HUDEP-2 (cell line): ENCODE data around the gene INPP5K.

Experiments used
- DNase-seq, 76 experiments: peaks; one replicate each; lab custom pipeline; 2025; ENCODE audit not compliant: unreplicated experiment in 76 of 76; lab: John Stamatoyannopoulos, UW

INPP5K gene

GRCh38 chr17:1486802-1487695, 29.4 kb downstream of the INPP5K start:
- DNase-seq, result peak; percentile 11 to 93 (median 85)

GRCh38 chr17:1485423-1486376, 30.7 kb downstream of the INPP5K start:
- peak in 48 of 76 experiments; percentile 5 to 62 (median 31) for DNase-seq

DNA sequence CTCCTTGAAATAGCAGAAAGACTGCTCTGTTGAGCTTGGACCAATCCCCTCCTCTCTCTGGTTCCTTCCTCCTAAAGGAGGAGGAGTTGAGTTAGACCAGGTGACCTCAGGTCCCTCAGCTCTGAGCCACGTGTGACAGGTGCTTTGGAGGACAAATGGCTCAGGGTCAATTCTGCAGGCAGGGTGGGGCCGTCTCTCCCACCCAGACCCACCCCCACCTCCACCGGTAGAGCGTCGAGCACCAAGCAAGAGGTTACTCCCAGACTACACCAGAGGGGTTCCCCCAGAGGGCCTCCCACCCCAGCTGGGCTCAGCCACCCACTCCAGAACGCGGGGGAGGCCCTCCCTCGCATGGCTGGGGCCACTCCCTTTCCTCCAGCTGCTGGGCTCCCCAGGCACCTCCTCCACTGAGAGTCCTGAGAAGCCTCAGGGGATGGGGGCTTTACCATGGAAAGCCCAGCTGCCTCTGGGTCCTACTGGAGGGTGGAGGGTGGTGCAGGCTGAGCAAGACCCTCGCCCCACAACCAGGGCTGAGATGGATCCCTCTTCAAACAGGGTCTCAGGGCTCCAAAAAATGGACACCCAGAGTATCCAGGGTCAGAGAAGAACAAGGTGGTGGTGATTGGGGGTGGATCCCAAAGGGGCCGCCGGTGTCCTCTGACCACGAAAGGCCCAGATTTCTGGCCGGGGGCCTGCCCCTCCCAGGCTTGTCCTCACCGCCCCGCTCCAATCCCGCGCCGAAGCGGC, 31.6 kb downstream of the INPP5K start:
- peak in 67 of 76 experiments; percentile 16 to 81 (median 49) for DNase-seq

- DNase-seq, result no peak
Measured at GRCh38 chr17:1484060-1484535, 32.3 kb downstream of the INPP5K start.

- DNase-seq, result peak in 50 of 76 experiments; percentile 7 to 85 (median 56)
Measured at GRCh38 chr17:1482680-1483079, 33.7 kb downstream of the INPP5K start.

GRCh38 chr17:1481736-1482135, 34.7 kb downstream of the INPP5K start:
- no peak for DNase-seq

DNA sequence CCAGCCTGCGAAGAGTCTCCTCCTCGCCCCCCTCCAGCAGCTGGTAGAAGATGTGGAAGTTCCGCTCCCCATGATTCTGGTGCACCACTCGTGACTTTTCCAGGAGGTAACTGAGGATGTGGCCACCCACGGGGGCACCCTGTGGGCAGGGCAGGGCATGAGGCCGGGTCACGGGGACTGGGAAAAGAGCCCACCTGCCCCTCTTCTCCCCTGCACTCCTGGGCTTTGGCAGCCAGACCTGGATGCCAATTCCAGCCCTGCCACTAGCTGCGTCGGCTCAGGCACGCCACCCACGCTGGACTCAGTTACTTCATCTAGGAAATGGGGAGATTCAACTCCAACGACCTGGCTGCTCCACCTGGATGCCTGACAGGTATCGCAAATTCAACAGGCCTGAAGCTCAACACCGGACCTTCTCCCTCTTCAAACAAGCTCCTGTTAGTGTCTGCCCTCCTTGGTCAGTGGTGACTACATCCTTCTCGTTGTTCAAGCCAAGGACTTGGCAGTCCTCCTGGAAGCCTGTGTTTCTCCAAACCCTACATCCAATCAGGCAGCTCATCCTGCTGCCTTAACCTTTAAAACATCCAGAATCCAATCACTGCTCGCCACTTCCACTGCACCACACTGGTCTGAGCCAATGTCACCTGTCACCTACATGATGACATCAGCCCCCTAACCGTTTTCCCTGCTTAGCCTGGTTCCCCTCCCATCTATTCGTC, 35.5 kb downstream of the INPP5K start:
- DNase-seq, result no peak

DNA sequence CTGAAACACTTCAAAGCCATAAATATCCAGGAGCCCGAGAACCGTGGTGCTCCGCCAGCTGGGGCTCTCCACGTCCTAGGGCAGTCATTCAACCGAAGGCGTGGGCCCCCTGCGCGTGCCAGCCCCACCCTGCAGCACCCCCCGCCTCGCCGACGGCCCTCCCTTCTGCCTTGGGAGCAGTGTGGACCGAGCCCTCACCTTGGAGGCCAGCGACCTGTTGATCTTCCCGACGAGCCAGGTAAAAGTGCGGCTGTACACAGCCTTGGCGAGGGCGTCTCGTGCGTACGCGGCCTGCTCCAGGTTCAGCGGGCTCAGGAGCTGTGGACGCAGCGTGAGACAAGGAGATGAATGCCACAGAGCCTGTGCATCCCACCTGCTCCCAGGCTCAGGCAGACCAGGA, 38.0 kb downstream of the INPP5K start:
- DNase-seq, result no peak

DNA sequence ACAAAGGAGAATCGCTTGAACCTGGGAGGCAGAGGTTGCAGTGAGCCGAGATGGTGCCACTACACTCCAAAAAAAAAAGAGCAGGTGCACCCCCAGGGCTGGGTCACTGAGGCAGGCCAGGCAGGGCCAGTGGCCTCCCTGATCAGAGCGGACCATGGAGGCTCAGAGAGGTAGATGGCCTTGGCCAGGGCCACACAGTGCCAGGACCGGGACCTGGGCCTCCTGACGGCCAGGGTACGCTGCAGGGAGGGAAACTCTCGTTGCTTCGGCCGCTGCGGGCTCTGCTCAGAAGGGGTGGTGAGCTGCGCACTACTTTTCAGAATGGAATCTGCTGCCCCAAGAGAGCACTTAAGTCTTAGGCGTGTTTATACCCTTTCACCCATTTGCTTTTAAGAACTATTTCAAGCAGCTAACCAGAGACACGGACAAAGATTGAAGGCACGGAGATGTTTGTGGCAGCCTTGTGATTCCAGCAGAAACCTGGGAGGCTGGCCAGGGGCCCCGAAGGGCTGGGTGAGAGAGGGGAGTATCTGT, 41.0 kb downstream of the INPP5K start:
- DNase-seq, result no peak

- DNase-seq, result no peak
Measured at GRCh38 chr17:1474402-1475189, 41.8 kb downstream of the INPP5K start.

DNA sequence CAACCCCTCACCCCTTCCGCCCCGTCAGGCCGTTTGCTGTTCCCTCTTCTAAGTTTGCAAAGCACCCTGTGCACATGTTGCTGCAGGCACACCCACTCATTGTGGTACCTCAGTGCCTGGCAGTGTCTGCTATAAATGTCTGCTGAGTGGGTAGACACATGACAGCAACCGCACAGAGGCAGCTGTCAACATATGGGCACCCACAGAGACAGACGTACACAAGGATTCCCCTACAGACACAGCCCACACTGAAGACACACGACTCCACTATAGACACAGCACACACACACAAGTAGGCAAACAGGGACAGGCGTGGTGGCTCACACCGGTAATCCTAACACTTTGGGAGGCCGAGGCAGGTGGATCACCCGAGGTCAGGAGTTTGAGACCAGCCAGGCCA, 42.6 kb downstream of the INPP5K start:
- no peak for DNase-seq

- peak in 14 of 76 experiments; percentile 2 to 34 (median 18) for DNase-seq
Measured at GRCh38 chr17:1473170-1473569, 43.2 kb downstream of the INPP5K start.

DNA sequence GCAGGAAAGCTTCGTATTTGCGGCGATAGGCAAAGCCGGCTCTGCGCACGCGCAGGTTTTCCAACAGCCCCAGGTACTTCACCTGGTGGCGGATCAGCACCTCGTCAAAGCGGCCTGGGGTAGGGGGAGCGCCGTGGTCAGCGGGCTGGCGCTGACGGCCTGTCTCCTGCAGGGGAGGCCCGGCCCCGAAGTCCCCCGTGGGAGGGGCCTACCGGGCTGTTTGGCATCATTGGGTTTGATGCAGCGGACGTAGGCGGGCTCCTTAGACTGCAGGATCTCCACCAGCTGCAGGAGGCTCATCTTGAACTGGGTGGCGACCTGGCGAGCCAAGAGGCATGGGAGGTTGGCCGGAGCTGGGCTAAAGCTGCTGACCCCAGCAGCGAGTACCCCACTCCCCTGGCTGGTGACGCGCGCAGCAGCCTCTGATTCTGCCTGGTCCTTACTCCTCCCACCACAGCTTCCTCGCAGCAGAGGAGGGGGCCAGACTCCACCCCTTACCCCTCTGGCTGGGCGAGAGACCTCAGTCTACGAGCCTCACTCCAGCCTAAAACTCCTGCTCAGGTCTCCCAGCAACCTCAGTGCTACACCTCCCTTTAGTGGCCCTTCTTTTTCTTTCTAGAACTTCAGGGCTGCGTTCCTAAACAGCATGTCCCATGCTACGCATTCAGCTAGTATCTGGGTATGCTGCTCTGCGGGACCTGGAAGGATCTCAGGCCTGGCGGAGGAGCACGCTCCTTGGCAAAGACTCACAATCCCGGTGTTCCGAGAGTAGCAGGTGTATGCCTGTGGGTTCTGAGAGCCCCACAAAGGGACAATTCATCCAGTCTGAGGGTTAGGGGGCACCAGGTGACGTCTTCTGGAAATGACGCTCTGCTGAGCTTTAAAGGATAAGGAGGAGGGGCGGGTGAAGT, 44.2 kb downstream of the INPP5K start:
- DNase-seq, result no peak

- DNase-seq, result no peak
Measured at GRCh38 chr17:1471490-1471889, 44.9 kb downstream of the INPP5K start.

DNA sequence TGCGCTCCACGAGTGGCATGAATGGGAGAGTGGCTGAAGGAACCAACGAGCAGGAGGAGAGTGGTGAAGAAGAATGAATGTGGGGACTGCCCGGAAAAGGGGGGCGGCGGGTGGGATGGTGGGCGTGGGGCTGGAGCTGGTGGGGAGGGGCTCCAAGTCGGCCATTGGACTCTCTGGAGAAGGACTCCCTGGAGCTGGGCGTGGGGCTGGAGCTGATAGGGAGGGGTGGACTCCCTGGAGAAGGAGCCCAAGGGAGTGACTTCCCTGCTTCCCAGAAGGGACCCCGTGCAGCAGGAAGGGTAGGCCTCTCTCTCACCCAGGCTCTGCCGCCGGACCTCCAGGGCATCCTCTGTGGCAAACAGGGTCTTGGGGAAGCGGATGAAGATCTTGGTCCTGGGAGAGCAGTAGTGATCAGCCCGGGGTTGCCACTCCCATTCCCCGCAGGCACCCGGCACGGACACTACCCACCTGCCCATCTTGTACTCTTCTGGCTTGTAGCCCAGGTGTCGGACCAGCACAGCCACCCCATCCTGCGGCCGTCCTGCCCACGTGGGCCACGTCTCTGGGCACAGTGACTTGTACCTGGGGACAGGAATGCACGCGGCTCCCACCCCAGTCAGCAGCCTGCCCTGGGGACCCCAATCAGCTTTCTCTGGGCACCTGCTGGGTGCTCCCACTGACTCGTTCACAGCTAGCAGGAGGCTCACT, 45.5 kb downstream of the INPP5K start:
- DNase-seq, result no peak

- no peak for DNase-seq
Measured at GRCh38 chr17:1470071-1470754, 46.2 kb downstream of the INPP5K start.
